HUES64 (cell line): Measurements from ENCODE around the gene LRRC4.

Experiments used
- H3K27ac ChIP-seq: 2 replicates; pipeline ENCODE4 v1.7.0; 2013; ENCODE audit warnings: low read depth, low read length, inconsistent platforms
- H3K27me3 ChIP-seq: 2 replicates; pipeline ENCODE4 v1.6.1; 2013; ENCODE audit warnings: mild to moderate bottlenecking, low read length; ENCODE audit not compliant: insufficient read depth
- H3K36me3 ChIP-seq: 2 replicates; pipeline ENCODE4 v1.6.1; 2013; ENCODE audit warnings: mild to moderate bottlenecking, low read length; ENCODE audit not compliant: insufficient read depth
- H3K4me1 ChIP-seq: 2 replicates; pipeline ENCODE4 v1.6.1; 2013; ENCODE audit warnings: mild to moderate bottlenecking, low read length, moderate library complexity; ENCODE audit not compliant: insufficient read depth
- H3K4me3 ChIP-seq: 2 replicates; pipeline ENCODE4 v1.5.1; 2013; ENCODE audit warnings: mild to moderate bottlenecking, low read length, moderate library complexity
- H3K9ac ChIP-seq: 2 replicates; pipeline ENCODE4 v1.6.1; 2013; ENCODE audit warnings: mild to moderate bottlenecking, low read depth, low read length
- H3K9me3 ChIP-seq: 2 replicates; pipeline ENCODE4 v1.6.1; 2013; ENCODE audit warnings: low read depth, low read length; ENCODE audit not compliant: insufficient read depth
- WGBS: fragments of 150-250, 120-280 bp; methylation state at CpG from one replicate; pipeline ENCODE4 v1.1.7; 2013; ENCODE audit warnings: missing lambda C conversion rate; 5-methylcytosine and 5-hydroxymethylcytosine counted together

The LRRC4 gene

GRCh38 chr7:128030263-128030653 is 979 bp downstream of the LRRC4 start:
- Histone ChIP-seq H3K4me1 (peaks cover 18% of the 10 kb centered on the region), H3K4me3 (peak overlapping the region; percentile 72), H3K27ac (no peak overlapping the region; the same call in 1 of the 2 replicates), H3K27me3 (peaks cover 41% of the 10 kb centered on the region), H3K9ac (peak overlapping the region; percentile 72), H3K9me3 (no peaks in the 10 kb centered on the region), H3K36me3 (peaks cover 12% of the 10 kb centered on the region; the same call in 1 of the 2 replicates)
- WGBS, result 51% methylated on average over 21 of the region's 21 CpGs

GRCh38 chr7:128029405-128029995 is 1.7 kb downstream of the LRRC4 start:
- WGBS, result 97% methylated on average over 17 of the region's 17 CpGs
- H3K9me3 ChIP-seq, result no peaks in the 10 kb centered on the region
- H3K36me3 ChIP-seq, result peaks cover 12% of the 10 kb centered on the region; the same call in 1 of the 2 replicates
- peaks cover 19% of the 10 kb centered on the region for H3K4me1 ChIP-seq
- H3K9ac ChIP-seq, result no peak overlapping the region
- peak overlapping the region; percentile 72; the same call in 1 of the 2 replicates for H3K4me3 ChIP-seq
- H3K27ac ChIP-seq, result no peak overlapping the region
- peaks cover 41% of the 10 kb centered on the region for H3K27me3 ChIP-seq

- Histone ChIP-seq H3K9ac (no peak overlapping the region), H3K4me1 (peaks cover 20% of the 10 kb centered on the region), H3K9me3 (no peaks in the 10 kb centered on the region), H3K27ac (no peak overlapping the region), H3K36me3 (peaks cover 12% of the 10 kb centered on the region; the same call in 1 of the 2 replicates), H3K4me3 (peak overlapping the region; percentile 30; the same call in 1 of the 2 replicates), H3K27me3 (peaks cover 25% of the 10 kb centered on the region)
- 55% methylated on average over 4 of the region's 4 CpGs for WGBS
Measured at GRCh38 chr7:128027485-128027980, 3.7 kb downstream of the LRRC4 start.

- Histone ChIP-seq H3K9me3 (no peaks in the 10 kb centered on the region), H3K27ac (no peak overlapping the region), H3K27me3 (peaks cover 20% of the 10 kb centered on the region), H3K9ac (no peak overlapping the region), H3K4me3 (no peak overlapping the region), H3K4me1 (peaks cover 25% of the 10 kb centered on the region), H3K36me3 (peaks cover 12% of the 10 kb centered on the region; the same call in 1 of the 2 replicates)
- WGBS, result 85% methylated on average over 1 of the region's 2 CpGs
Measured at GRCh38 chr7:128026551-128026950, 4.7 kb downstream of the LRRC4 start.

GRCh38 chr7:128025819-128026218 is 5.4 kb downstream of the LRRC4 start:
- Histone ChIP-seq H3K4me1 (peaks cover 28% of the 10 kb centered on the region), H3K9me3 (no peaks in the 10 kb centered on the region), H3K9ac (no peak overlapping the region), H3K36me3 (peaks cover 12% of the 10 kb centered on the region; the same call in 1 of the 2 replicates), H3K27me3 (peaks cover 17% of the 10 kb centered on the region), H3K27ac (no peak overlapping the region), H3K4me3 (no peak overlapping the region)
- WGBS, result 95% methylated on average over 2 of the region's 2 CpGs

GRCh38 chr7:128025380-128025779 is 5.9 kb downstream of the LRRC4 start:
- WGBS, result 73% methylated on average over 6 of the region's 6 CpGs
- peaks cover 28% of the 10 kb centered on the region for H3K4me1 ChIP-seq
- no peak overlapping the region for H3K4me3 ChIP-seq
- peaks cover 12% of the 10 kb centered on the region; the same call in 1 of the 2 replicates for H3K36me3 ChIP-seq
- no peak overlapping the region for H3K27ac ChIP-seq
- H3K9me3 ChIP-seq, result no peaks in the 10 kb centered on the region
- peaks cover 17% of the 10 kb centered on the region for H3K27me3 ChIP-seq
- no peak overlapping the region for H3K9ac ChIP-seq

GRCh38 chr7:128024151-128024550 is 7.1 kb downstream of the LRRC4 start:
- Histone ChIP-seq H3K9me3 (no peaks in the 10 kb centered on the region), H3K27ac (no peak overlapping the region), H3K27me3 (peaks cover 7% of the 10 kb centered on the region), H3K36me3 (peaks cover 6% of the 10 kb centered on the region; the same call in 1 of the 2 replicates), H3K9ac (no peak overlapping the region), H3K4me1 (peaks cover 37% of the 10 kb centered on the region), H3K4me3 (no peak overlapping the region)
- 93% methylated on average over 3 of the region's 3 CpGs for WGBS

- no peak overlapping the region for H3K9ac ChIP-seq
Measured at GRCh38 chr7:128022631-128023532, 8.4 kb downstream of the LRRC4 start.

GRCh38 chr7:128021366-128021765 is 9.9 kb downstream of the LRRC4 start:
- WGBS, result 89% methylated on average over 2 of the region's 2 CpGs
- Histone ChIP-seq H3K4me3 (no peak overlapping the region), H3K4me1 (peaks cover 56% of the 10 kb centered on the region), H3K27me3 (no peaks in the 10 kb centered on the region), H3K36me3 (no peaks in the 10 kb centered on the region; the same call in 1 of the 2 replicates), H3K27ac (no peak overlapping the region), H3K9ac (no peak overlapping the region), H3K9me3 (no peaks in the 10 kb centered on the region)

More at GRCh38 chr7:128022631-128023532, 8.4 kb downstream of the LRRC4 start:
- H3K4me3 ChIP-seq, result no peak overlapping the region
- H3K27me3 ChIP-seq, result no peaks in the 10 kb centered on the region
- H3K36me3 ChIP-seq, result no peaks in the 10 kb centered on the region; the same call in 1 of the 2 replicates
- H3K27ac ChIP-seq, result no peak overlapping the region
- H3K4me1 ChIP-seq, result peaks cover 50% of the 10 kb centered on the region
- whole genome bisulfite sequencing, result 80% methylated on average over 6 of the region's 6 CpGs
- no peaks in the 10 kb centered on the region for H3K9me3 ChIP-seq

GRCh38 chr7:128020159-128020558 is 11.1 kb downstream of the LRRC4 start:
- H3K4me3 ChIP-seq, result no peak overlapping the region
- H3K36me3 ChIP-seq, result no peaks in the 10 kb centered on the region; the same call in 1 of the 2 replicates
- H3K27me3 ChIP-seq, result no peaks in the 10 kb centered on the region
- 79% methylated on average over 6 of the region's 6 CpGs for WGBS
- H3K27ac ChIP-seq, result no peak overlapping the region; the same call in 1 of the 2 replicates
- peaks cover 45% of the 10 kb centered on the region for H3K4me1 ChIP-seq
- no peak overlapping the region for H3K9ac ChIP-seq
- no peaks in the 10 kb centered on the region for H3K9me3 ChIP-seq

- peaks cover 44% of the 10 kb centered on the region for H3K4me1 ChIP-seq
- H3K9me3 ChIP-seq, result no peaks in the 10 kb centered on the region
- H3K9ac ChIP-seq, result no peak overlapping the region
- H3K4me3 ChIP-seq, result no peak overlapping the region
- no peak overlapping the region for H3K27ac ChIP-seq
- WGBS, result 30% methylated on average over 3 of the region's 3 CpGs
- H3K27me3 ChIP-seq, result no peaks in the 10 kb centered on the region
- no peaks in the 10 kb centered on the region; the same call in 1 of the 2 replicates for H3K36me3 ChIP-seq
Measured at GRCh38 chr7:128019288-128019687, 11.9 kb downstream of the LRRC4 start.
